SK-N-SH treated with all-trans-retinoic acid at 6 μM for 48 hours (cell line): ENCODE results near the gene DGAT2.

ENCODE experiments used
- ARNTL ChIP-seq: fragments of 450-650 bp; formaldehyde crosslinking; IDR thresholded peaks from 2 replicates; pipeline ENCODE4 v1.5.0; 2020; ENCODE audit warnings: low read depth, mild to moderate bottlenecking, moderate library complexity, borderline replicate concordance
- BACH2 ChIP-seq: fragments of 250-450 bp; sonication (Bioruptor Pico); IDR thresholded peaks from 2 replicates; pipeline ENCODE4 v1.9.0; 2021; ENCODE audit warnings: mild to moderate bottlenecking, borderline replicate concordance
- CSRNP3 ChIP-seq: fragments of 250-450 bp; sonication (Bioruptor Pico); IDR thresholded peaks from 2 replicates; pipeline ENCODE4 v1.5.1; 2021; ENCODE audit warnings: mild to moderate bottlenecking, moderate library complexity
- ESRRG ChIP-seq: fragments of 250-450 bp; sonication (Bioruptor Pico); IDR thresholded peaks from 2 replicates; pipeline ENCODE4 v1.6.1; 2021; ENCODE audit warnings: mild to moderate bottlenecking
- GLIS3 ChIP-seq: fragments of 250-450 bp; sonication (Bioruptor Pico); IDR thresholded peaks from 2 replicates; pipeline ENCODE4 v1.5.0; 2020; ENCODE audit warnings: mild to moderate bottlenecking, moderate library complexity
- PATZ1 ChIP-seq: fragments of 250-450 bp; sonication (Bioruptor Pico); IDR thresholded peaks from 2 replicates; pipeline ENCODE4 v1.8.0; 2020; ENCODE audit warnings: mild to moderate bottlenecking, moderate library complexity, borderline replicate concordance
- PPARA ChIP-seq: fragments of 250-450 bp; sonication (Bioruptor Pico); IDR thresholded peaks from 2 replicates; pipeline ENCODE4 v1.5.0; 2020; ENCODE audit warnings: mild to moderate bottlenecking, borderline replicate concordance
- RARB ChIP-seq: fragments of 250-450 bp; sonication (Bioruptor Pico); IDR thresholded peaks from 2 replicates; pipeline ENCODE4 v1.8.0; 2021; ENCODE audit warnings: mild to moderate bottlenecking, moderate library complexity
- ZC3H10 ChIP-seq: fragments of 250-450 bp; sonication (Bioruptor Pico); IDR thresholded peaks from 2 replicates; pipeline ENCODE4 v1.5.1; 2021; ENCODE audit warnings: mild to moderate bottlenecking, moderate library complexity
- ZFP3 ChIP-seq: fragments of 250-450 bp; sonication (Bioruptor Pico); IDR thresholded peaks from 2 replicates; pipeline ENCODE4 v1.5.0; 2020; ENCODE audit warnings: mild to moderate bottlenecking, moderate library complexity
- ZFP30 ChIP-seq: fragments of 450-650 bp; formaldehyde crosslinking; IDR thresholded peaks from 2 replicates; pipeline ENCODE4 v1.5.0; 2022; ENCODE audit warnings: mild to moderate bottlenecking, moderate library complexity

GRCh38 chr11:75789521-75789920 is 20.9 kb downstream of the DGAT2 start:
- no peak for TF ChIP-seq ZFP30 (CRISPR knock-in tag)
- TF ChIP-seq BACH2 (CRISPR knock-in tag), result no peak
- no peak for TF ChIP-seq RARB (CRISPR knock-in tag)
- no peak for TF ChIP-seq ZFP3 (CRISPR knock-in tag)
- no peak for TF ChIP-seq PPARA (CRISPR knock-in tag)
- TF ChIP-seq CSRNP3, result no peak
- TF ChIP-seq GLIS3 (CRISPR knock-in tag), result no peak
- TF ChIP-seq ARNTL, result no peak
- no peak for TF ChIP-seq PATZ1 (CRISPR knock-in tag)
- no peak for TF ChIP-seq ZC3H10 (CRISPR knock-in tag)
- TF ChIP-seq ESRRG (CRISPR knock-in tag), result no peak
